GM10266 (cell line): ENCODE measurements around the gene AP5B1.

Experiments used
- DNase-seq: peaks from one replicate; pipeline ENCODE4 v3.0.0; 2012; ENCODE audit errors: extremely low spot score
- TF ChIP-seq, protein P1 (sequence below): IDR thresholded peaks from 2 replicates; pipeline ENCODE4 v1.5.1; 2012; ENCODE audit warnings: mild to moderate bottlenecking, low read depth; ENCODE audit not compliant: control insufficient read depth, insufficient read depth; ENCODE audit errors: missing control alignments

AP5B1 gene

DNA sequence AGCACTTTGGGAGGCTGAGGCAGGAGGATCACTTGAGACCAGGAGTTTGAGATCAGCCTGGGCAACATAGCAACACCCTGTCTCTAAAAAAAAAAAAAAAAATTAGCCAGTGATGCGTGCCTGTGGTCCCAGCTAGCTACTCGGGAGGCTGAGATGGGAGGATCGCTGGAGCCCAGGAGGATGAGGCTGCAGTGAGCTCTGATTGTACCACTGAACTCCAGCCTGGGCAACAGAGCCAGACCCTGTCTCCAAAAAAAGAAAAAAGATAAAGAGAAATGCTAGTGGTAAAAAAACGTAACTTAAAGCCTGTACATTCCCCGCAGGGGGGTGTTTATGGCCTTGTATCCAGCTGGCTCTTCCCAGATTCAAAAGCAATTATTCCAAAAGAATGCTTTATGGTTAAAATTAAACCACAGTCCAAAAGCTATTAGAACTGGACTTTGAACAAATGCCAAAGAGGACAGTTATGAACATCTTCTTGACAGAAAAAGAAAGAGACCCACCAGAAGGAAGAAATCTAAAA is 36.6 kb upstream of the AP5B1 start:
- DNase-seq, result no peak

DNA sequence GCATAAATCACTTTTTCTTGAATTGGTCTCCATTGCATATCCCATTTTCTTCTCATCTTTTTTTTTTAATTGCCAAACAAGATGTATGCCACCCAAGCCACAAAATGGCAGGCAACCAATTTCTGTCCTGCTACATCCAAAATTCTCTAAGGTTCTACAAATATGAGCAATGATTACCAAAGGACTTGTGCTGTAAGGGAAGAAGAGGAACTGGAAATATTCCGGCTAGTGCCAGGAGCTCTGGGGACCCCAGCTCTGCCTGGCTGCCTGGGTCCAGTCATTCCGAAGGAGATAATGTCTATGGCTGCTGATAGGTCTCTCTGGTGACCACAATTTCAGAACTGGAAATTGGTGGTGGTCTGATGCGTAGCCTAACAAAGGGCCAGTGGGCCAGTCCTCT is 35.9 kb upstream of the AP5B1 start:
- TF ChIP-seq, protein P1, sequence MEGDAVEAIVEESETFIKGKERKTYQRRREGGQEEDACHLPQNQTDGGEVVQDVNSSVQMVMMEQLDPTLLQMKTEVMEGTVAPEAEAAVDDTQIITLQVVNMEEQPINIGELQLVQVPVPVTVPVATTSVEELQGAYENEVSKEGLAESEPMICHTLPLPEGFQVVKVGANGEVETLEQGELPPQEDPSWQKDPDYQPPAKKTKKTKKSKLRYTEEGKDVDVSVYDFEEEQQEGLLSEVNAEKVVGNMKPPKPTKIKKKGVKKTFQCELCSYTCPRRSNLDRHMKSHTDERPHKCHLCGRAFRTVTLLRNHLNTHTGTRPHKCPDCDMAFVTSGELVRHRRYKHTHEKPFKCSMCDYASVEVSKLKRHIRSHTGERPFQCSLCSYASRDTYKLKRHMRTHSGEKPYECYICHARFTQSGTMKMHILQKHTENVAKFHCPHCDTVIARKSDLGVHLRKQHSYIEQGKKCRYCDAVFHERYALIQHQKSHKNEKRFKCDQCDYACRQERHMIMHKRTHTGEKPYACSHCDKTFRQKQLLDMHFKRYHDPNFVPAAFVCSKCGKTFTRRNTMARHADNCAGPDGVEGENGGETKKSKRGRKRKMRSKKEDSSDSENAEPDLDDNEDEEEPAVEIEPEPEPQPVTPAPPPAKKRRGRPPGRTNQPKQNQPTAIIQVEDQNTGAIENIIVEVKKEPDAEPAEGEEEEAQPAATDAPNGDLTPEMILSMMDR, result no peak
- DNase-seq, result no peak

More for the DNA sequence above, 36.6 kb upstream of the AP5B1 start:
- TF ChIP-seq, protein P1, result no peak

DNA sequence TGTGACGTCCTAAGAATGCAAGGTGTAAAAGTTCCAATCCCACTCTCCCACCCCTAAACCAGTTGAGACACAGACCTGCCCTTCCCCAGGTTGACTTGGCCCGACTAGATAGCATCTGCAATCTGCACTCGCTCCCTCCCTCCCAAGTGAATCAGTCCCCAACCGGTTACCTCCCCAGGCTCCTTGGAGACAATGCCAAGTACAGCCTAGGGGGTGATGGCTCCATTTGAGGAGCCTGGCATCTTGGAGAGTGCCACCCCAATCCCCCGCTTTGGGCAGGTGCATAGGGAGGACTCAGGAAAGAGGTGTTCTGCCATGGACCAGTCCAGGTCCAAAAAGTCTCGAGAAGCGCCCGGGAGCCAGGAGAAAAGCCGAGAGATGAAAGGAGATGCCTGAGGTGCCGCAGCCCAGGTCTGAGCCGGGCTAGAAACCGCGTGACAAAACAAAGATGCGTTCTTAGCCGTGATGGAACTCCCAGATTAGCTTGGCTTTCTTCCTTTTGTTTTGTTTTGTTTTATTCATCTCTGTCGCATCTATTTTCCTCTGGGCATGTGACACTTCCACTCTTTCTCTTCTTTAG is 34.3 kb upstream of the AP5B1 start:
- DNase-seq, result no peak
- TF ChIP-seq, protein P1, result no peak

DNA sequence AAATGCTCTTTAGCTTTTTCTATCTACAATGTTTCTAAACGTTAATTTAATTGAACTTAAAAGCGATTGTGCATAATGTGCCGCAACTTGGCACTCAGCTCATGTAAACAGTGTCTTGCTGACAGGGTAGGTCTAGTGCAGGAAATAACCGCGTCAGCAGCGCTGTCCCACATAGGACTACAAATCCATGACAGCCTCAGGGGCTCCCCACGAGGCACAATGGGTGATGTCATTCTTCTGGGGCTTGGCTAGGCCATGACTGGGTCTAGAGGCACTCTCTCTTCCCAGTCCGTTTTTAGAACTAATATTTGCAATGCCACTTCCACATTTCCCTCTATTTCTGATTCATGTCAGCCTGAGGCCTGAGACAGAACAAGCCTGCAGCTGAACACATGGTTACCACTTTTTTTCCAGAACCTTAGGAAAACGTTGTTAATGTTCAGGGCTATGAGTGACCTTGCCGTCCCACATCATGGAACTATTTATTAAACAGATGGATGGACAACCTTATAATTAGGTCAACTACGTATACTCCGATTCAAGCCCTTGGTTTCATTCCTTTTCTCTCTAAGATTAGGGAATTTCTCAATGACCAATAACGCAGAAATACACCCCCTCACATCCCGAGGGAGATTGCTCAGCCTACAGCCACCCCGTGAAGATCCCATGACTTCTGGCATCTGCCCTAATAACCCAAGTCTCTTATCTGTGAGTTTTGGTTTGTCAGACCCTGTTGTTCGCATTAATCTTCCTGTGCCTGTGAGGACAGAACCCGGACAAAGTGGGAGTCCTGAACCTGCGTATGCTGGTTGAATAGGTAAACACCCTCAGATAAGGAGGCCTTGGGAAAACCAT is 33.6 kb upstream of the AP5B1 start:
- no peak for DNase-seq
- TF ChIP-seq, protein P1, result no peak

DNA sequence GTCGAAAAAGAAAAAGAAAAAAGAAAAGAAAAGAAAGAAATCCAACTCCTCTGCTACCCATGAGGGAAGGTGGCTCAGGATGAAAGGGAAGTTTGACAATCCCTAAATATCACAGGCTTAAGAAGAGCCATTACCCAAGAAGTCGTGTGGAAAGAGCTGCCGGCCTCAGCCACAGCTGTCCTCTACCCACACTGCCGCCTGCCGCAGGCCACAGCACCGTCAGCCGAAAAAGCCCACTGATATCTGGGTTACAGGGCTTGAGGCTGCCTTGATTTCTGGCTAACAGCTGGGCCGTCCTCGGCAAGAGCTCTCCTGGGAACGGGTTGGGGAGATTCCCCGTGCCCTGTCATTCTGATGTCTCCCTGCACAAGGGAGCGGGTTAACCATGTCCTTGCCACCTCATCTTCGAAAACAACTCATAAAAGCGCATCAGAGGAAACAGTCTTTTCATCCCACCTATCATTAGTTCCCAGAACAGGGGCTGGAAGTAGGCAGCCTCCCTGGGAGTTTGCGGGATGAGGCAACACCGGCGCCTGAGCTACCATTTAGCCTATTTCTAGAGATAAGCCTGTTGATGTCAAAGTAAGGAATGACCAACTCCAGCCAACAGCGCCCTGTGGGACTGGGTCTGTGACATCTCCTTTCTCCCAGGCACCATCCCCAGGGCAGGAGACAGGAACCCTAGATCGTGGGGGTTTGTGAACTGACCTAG is 31.1 kb upstream of the AP5B1 start:
- DNase-seq, result no peak
- TF ChIP-seq, protein P1, result no peak

DNA sequence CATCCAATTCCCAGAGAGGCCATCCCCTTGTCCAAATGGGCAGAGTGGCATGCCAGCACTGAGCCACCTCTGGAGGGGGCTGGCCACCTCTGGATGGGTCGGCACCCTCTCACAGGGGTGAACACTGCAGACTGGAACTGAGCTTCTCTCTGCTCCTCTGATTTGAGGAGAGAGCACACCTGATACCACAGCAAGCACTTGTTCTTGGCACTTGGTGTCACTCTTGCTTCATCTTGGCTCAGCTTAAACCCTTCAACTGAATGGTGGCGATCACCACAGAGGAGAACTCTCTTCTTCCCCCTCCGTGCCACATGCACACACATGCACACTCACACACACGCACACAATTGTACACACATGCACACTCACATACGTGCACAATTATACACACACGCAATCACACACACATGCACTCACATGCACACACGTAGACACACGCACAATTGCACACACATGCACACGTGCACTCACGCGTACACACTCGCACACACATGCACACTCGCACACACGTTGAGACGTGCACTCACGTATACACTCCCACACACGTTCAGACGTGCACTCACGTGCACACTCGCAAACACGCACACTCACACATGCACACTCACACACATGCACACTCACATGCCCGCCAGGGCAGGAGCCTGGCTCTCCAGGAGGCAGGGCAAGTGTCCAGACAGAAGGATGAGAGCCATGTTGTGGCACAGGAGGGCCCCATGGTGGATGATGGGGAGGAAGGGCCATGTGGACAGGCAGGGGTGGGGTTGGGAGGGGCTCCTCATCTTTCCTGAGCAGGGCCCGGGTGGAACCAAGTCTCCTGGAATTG is 29.5 kb upstream of the AP5B1 start:
- TF ChIP-seq, protein P1, result no peak
- no peak for DNase-seq
